PC-9 (cell line): ENCODE results near the gene COG5. TPM values are rescaled to one million over a fixed set of nuclear protein-coding genes. Genes with fewer than 3 reads are reported as not detected.

ENCODE experiments used
- BruUV-seq: library from RNA; stranded (reverse); fragments of 400-500 nt; replicated peaks from 2 replicates; lab custom pipeline; 2021; lab: Mats Ljungman, UMichigan
- CTCF ChIA-PET: fragments of 300-600 bp; sonication (Branson Sonifier 250); formaldehyde crosslinking; loops from one replicate; lab custom pipeline; 2022; ENCODE audit warnings: antibody characterized with exemption; lab: Charles Lee
- POLR2A ChIA-PET: fragments of 300-600 bp; sonication (Branson Sonifier 250); formaldehyde crosslinking; loops from one replicate; lab custom pipeline; 2022; ENCODE audit warnings: antibody characterized with exemption; ENCODE audit not compliant: unreplicated experiment; lab: Charles Lee
- DNase-seq, 2 experiments: peaks; one replicate each; pipeline versions ENCODE4 v3.0.0 to v3.0.0-alpha.2; 2015 to 2022; ENCODE audit warnings: mixed read lengths in 1 of 2
- H2AFZ ChIP-seq: fragments of 200-600 bp; sonication (generic); 2 replicates; pipeline ENCODE4 v1.8.1; 2017; ENCODE audit warnings: antibody characterized with exemption
- H3F3A ChIP-seq: fragments of 200-600 bp; sonication (generic); 2 replicates; pipeline ENCODE4 v1.8.1; 2017; ENCODE audit warnings: antibody characterized with exemption, mild to moderate bottlenecking, low read depth; ENCODE audit not compliant: insufficient read depth
- H3K27ac ChIP-seq: fragments of 200-600 bp; sonication (generic); 2 replicates; pipeline ENCODE4 v1.6.1; 2016; ENCODE audit warnings: mixed run types
- H3K27me3 ChIP-seq: fragments of 200-600 bp; sonication (generic); 2 replicates; pipeline ENCODE4 v1.6.1; 2016; ENCODE audit warnings: low read depth, mixed run types; ENCODE audit not compliant: insufficient read depth
- H3K36me3 ChIP-seq: fragments of 200-600 bp; sonication (generic); 2 replicates; pipeline ENCODE4 v1.6.1; 2016; ENCODE audit warnings: low read depth, mixed run types
- H3K4me1 ChIP-seq: fragments of 200-600 bp; sonication (generic); replicated peaks from 2 replicates; pipeline ENCODE4 v1.6.1; 2016; ENCODE audit warnings: mixed run types; ENCODE audit not compliant: insufficient read depth
- H3K4me2 ChIP-seq: fragments of 200-600 bp; sonication (generic); 2 replicates; pipeline ENCODE4 v1.6.1; 2017; ENCODE audit warnings: mixed run types
- H3K4me3 ChIP-seq: fragments of 200-600 bp; sonication (generic); 2 replicates; pipeline ENCODE4 v1.6.1; 2016; ENCODE audit warnings: mixed run types
- H3K79me2 ChIP-seq: fragments of 200-600 bp; sonication (generic); 2 replicates; pipeline ENCODE4 v1.6.1; 2017; ENCODE audit warnings: low read depth, mixed run types
- H3K9me2 ChIP-seq: fragments of 200-600 bp; sonication (generic); 2 replicates; pipeline ENCODE4 v1.8.1; 2017; ENCODE audit warnings: mild to moderate bottlenecking; ENCODE audit not compliant: insufficient read depth
- H3K9me3 ChIP-seq: fragments of 200-600 bp; sonication (generic); 2 replicates; pipeline ENCODE4 v1.8.1; 2016; ENCODE audit warnings: low read depth; ENCODE audit not compliant: insufficient read depth
- H4K20me1 ChIP-seq: fragments of 200-600 bp; sonication (generic); 2 replicates; pipeline ENCODE4 v1.8.1; 2017; ENCODE audit not compliant: insufficient read depth
- EZH2 ChIP-seq: fragments of 200-600 bp; sonication (generic); IDR thresholded peaks from 2 replicates; pipeline ENCODE4 v1.8.0; 2017; ENCODE audit warnings: antibody characterized with exemption, low read depth
- intact Hi-C: fragments of 100-400 bp; cut with micrococcal nuclease; formaldehyde crosslinking; loops from one replicate; pipeline ENCODE4 v1.10.0; 2022; ENCODE audit not compliant: unreplicated experiment
- total RNA-seq: library from RNA; stranded (reverse); gene quantifications from 2 replicates; pipeline ENCODE4 v1.2.3, GENCODE V29; 2021
- TF ChIP-seq, protein P1 (sequence below): fragments of 200-600 bp; sonication (generic); conservative IDR thresholded peaks from 2 replicates; pipeline ENCODE4 v1.6.1; 2017; ENCODE audit warnings: mixed run types, antibody characterized with exemption, mild to moderate bottlenecking, moderate library complexity

COG5 gene
- total RNA-seq, 1 experiment from 2014 or later = 43.5 TPM

GRCh38 chr7:107166736-107167426 is 396.8 kb downstream of the COG5 start:
- H3K4me1 ChIP-seq = peaks cover 26% of the 10 kb centered on the region
- POLR2A ChIA-PET = interaction anchor here (0.6 to 0.7 kb wide), 7 partner anchors 8 to 556 kb away, joined by 4 to 35 read pairs (median 7); no protein-coding TSS in a partner anchor
- H3K4me3 ChIP-seq = peak overlapping the region; percentile 77
- DNase-seq = no peak
- H3K4me2 ChIP-seq = peak overlapping the region; percentile 92
- H3K36me3 ChIP-seq = peaks cover 4% of the 10 kb centered on the region; the same call in 1 of the 2 replicates
- intact Hi-C loops = loop anchor here (5.0 kb wide), 4 partner anchors 220 to 990 kb away; partner anchors contain the start of gene CCDC71L
- peaks cover 17% of the 10 kb centered on the region for H4K20me1 ChIP-seq
- CTCF ChIA-PET = interaction anchor here (0.6 to 1.0 kb wide), 4 partner anchors 14 to 34 kb away, joined by 3 to 5 read pairs (median 4); no protein-coding TSS in a partner anchor
- TF ChIP-seq, protein P1, sequence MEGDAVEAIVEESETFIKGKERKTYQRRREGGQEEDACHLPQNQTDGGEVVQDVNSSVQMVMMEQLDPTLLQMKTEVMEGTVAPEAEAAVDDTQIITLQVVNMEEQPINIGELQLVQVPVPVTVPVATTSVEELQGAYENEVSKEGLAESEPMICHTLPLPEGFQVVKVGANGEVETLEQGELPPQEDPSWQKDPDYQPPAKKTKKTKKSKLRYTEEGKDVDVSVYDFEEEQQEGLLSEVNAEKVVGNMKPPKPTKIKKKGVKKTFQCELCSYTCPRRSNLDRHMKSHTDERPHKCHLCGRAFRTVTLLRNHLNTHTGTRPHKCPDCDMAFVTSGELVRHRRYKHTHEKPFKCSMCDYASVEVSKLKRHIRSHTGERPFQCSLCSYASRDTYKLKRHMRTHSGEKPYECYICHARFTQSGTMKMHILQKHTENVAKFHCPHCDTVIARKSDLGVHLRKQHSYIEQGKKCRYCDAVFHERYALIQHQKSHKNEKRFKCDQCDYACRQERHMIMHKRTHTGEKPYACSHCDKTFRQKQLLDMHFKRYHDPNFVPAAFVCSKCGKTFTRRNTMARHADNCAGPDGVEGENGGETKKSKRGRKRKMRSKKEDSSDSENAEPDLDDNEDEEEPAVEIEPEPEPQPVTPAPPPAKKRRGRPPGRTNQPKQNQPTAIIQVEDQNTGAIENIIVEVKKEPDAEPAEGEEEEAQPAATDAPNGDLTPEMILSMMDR = no peak
- peak overlapping the region; percentile 91 for H2AFZ ChIP-seq
- no TSS peak for BruUV-seq
- peaks cover 21% of the 10 kb centered on the region; the same call in 1 of the 2 replicates for H3F3A ChIP-seq
- no peaks in the 10 kb centered on the region for H3K9me3 ChIP-seq
- peaks cover 19% of the 10 kb centered on the region for H3K79me2 ChIP-seq
- no peaks in the 10 kb centered on the region for H3K27me3 ChIP-seq
- peak overlapping the region; percentile 86 for H3K27ac ChIP-seq
- 0 out of 2 replicates have a peak, but pooled peaks cover 4% of the 10 kb centered on the region for H3K9me2 ChIP-seq

DNA sequence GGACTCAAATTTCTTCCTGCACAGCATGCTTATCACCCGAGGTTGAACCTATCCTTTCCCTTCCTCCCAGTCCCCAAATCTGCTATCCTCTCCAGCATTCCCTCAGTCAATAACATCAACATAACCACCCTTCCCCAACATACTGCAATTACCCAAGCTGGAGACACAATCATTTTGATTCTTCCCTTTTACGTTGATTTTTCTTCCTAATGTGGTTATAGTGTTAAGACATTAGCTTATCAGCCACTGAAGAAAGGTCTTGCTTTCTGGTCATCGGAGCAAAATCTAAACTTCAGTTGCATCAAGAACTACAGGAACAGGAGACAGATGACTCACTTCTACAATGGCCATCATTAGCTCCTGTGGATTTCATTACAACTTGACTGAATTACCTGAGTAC is 398.4 kb downstream of the COG5 start:
- intact Hi-C loops = loop anchor here (5.0 kb wide), 4 partner anchors 218 to 988 kb away; partner anchors contain the start of gene CCDC71L
- Histone ChIP-seq H3K4me3 (no peak overlapping the region), H3K79me2 (peaks cover 6% of the 10 kb centered on the region), H3K27me3 (no peaks in the 10 kb centered on the region), H3K9me2 (0 out of 2 replicates have a peak, but pooled peaks cover 4% of the 10 kb centered on the region), H3K4me2 (no peak overlapping the region), H3K9me3 (no peaks in the 10 kb centered on the region), H3K27ac (no peak overlapping the region), H3K36me3 (0 out of 2 replicates have a peak, but pooled peaks cover 3% of the 10 kb centered on the region), H4K20me1 (peaks cover 5% of the 10 kb centered on the region), H3K4me1 (peaks cover 22% of the 10 kb centered on the region), H2AFZ (no peak overlapping the region), H3F3A (peaks cover 19% of the 10 kb centered on the region; the same call in 1 of the 2 replicates)
- no peak for DNase-seq
- ChIA-PET POLR2A (interaction anchor here (0.6 kb wide), 1 partner anchor 394 kb away, joined by 3 read pairs; no protein-coding TSS in a partner anchor), CTCF (interaction anchor here (0.6 kb wide), 2 partner anchors 301 to 374 kb away, joined by 5 read pairs; no protein-coding TSS in a partner anchor)
- no peak for TF ChIP-seq EZH2
- TF ChIP-seq, protein P1 = no peak
- no TSS peak for BruUV-seq

DNA sequence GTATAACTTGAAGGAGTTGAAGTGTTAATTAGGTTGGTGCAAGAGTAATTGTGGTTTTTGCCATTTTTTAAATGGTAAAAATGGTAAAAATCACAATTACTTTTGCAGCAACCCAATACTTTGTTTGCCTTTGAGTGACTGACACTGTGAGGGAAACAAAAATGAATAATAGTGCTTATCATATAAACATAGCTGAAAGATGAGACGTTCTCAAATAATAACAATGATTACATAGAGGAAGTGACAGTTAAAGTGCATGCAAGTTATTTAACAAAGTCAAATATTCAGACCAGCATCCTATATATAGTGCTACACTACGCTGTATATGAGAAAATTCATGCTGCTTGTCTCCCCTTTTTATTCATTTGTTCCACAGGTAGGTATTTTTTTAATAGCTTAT is 399.6 kb downstream of the COG5 start:
- 0 out of 2 replicates have a peak, but pooled peaks cover 4% of the 10 kb centered on the region for H3K9me2 ChIP-seq
- H3K4me3 ChIP-seq = no peak overlapping the region
- BruUV-seq = no TSS peak
- H2AFZ ChIP-seq = no peak overlapping the region
- H3K36me3 ChIP-seq = 0 out of 2 replicates have a peak, but pooled peaks cover 3% of the 10 kb centered on the region
- ChIA-PET CTCF (interaction anchor here (0.6 kb wide), 3 partner anchors 10 to 1275 kb away, joined by 3 to 4 read pairs (median 3); no protein-coding TSS in a partner anchor), POLR2A (interaction anchor here (0.5 kb wide), 1 partner anchor 183 kb away, joined by 8 read pairs; no protein-coding TSS in a partner anchor)
- no peaks in the 10 kb centered on the region for H3K9me3 ChIP-seq
- H3K27me3 ChIP-seq = no peaks in the 10 kb centered on the region
- no peaks in the 10 kb centered on the region for H3K79me2 ChIP-seq
- TF ChIP-seq, protein P1 = no peak
- TF ChIP-seq EZH2 = no peak
- no peak overlapping the region for H3K27ac ChIP-seq
- DNase-seq = no peak
- H3F3A ChIP-seq = peaks cover 13% of the 10 kb centered on the region; the same call in 1 of the 2 replicates
- intact Hi-C loops = no loop called here
- no peaks in the 10 kb centered on the region for H4K20me1 ChIP-seq
- H3K4me1 ChIP-seq = peaks cover 18% of the 10 kb centered on the region
- no peak overlapping the region for H3K4me2 ChIP-seq
